ENCODE results near the gene SULT2B1.

SULT2B1 gene

DNA sequence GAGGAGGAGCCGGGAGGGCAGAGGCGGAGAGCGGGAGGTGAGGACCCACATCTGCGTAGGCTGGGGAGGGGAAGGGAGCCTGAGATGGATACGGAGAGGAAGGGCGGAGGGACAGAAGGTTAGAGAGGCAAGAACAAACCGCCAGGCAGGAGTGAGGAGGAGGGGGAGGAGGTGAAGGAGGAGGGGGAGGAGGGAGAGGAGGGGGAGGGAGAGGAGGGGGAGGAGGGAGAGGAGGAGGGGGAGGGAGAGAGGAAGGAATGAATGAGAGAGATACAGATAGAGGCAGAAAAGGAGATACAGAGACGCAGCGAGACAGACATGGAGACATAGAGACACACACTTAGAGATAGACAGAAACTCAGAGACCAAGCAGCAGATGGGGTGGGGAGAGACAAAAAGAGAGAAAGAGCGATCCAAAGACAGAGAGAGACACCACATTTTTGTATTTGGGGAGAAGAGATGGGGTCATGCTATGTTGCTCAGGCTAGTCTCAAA, 94.8 kb downstream of the SULT2B1 start:
- no peak for DNase-seq (ENCODE audit: low spot score)
- in situ Hi-C loops (cut with MboI; ENCODE audit: low sequenced_read_pairs, unreplicated experiment), result no loop called here
- TF ChIP-seq, protein P1, sequence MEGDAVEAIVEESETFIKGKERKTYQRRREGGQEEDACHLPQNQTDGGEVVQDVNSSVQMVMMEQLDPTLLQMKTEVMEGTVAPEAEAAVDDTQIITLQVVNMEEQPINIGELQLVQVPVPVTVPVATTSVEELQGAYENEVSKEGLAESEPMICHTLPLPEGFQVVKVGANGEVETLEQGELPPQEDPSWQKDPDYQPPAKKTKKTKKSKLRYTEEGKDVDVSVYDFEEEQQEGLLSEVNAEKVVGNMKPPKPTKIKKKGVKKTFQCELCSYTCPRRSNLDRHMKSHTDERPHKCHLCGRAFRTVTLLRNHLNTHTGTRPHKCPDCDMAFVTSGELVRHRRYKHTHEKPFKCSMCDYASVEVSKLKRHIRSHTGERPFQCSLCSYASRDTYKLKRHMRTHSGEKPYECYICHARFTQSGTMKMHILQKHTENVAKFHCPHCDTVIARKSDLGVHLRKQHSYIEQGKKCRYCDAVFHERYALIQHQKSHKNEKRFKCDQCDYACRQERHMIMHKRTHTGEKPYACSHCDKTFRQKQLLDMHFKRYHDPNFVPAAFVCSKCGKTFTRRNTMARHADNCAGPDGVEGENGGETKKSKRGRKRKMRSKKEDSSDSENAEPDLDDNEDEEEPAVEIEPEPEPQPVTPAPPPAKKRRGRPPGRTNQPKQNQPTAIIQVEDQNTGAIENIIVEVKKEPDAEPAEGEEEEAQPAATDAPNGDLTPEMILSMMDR (IDR thresholded peaks at IDR 0.05; ENCODE audit: borderline replicate concordance, control extremely low read depth, extremely low read depth, insufficient read depth, missing control alignments), result no peak

DNA sequence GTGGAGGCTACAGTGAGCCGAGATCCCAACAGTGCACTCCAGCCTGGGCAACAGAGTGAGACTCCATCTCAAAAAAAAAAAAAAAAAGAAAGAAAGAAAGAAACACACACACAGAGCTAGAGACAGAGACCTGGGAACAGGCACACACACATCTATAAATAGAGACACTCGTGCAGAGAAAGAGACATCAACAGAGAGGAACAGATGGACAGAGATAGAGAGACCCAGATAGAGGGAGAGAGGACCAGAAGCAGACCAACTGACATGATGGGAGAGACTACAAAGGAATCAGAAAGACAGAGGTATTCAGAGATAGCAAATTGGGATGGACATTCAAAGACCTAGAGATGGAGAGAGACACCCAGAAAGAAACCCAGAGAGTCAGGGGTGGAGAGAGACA, 96.2 kb downstream of the SULT2B1 start:
- in situ Hi-C loops (cut with MboI; ENCODE audit: low sequenced_read_pairs, unreplicated experiment), result no loop called here
- DNase-seq (ENCODE audit: low spot score), result no peak
- TF ChIP-seq, protein P1 (IDR thresholded peaks at IDR 0.05; ENCODE audit: borderline replicate concordance, control extremely low read depth, extremely low read depth, insufficient read depth, missing control alignments), result no peak
